ENCODE results near the gene POMGNT2. TPM values are rescaled to one million over a fixed set of nuclear protein-coding genes. Genes with fewer than 3 reads are reported as not detected.

Gene POMGNT2
- total RNA-seq, 3 donors from 2014 or later, result 14.6 to 19.0 (median 18.4) TPM

- Histone ChIP-seq H3K9me3 (no peaks in the 10 kb centered on the region), H3K36me3 (no peaks in the 10 kb centered on the region), H3K27me3 (no peaks in the 10 kb centered on the region), H3K4me1 (no peaks in the 10 kb centered on the region), H3K27ac (no peak overlapping the region), H3K4me3 (no peak overlapping the region)
- intact Hi-C loops (cut with DNase I; ENCODE audit: low total_unique reads), result no loop called here
- no peak for TF ChIP-seq POLR2AphosphoS5 (IDR thresholded peaks at IDR 0.05)
- no peak for TF ChIP-seq CTCF (IDR thresholded peaks at IDR 0.05)
- no peak for TF ChIP-seq POLR2A (IDR thresholded peaks at IDR 0.05)
- no peak for DNase-seq (ENCODE audit: low spot score in 2 of 2)
Observed at GRCh38 chr3:43146599-43146998, 40.7 kb upstream of the POMGNT2 start.

- TF ChIP-seq POLR2A (IDR thresholded peaks at IDR 0.05) (no peak), POLR2AphosphoS5 (IDR thresholded peaks at IDR 0.05) (no peak), CTCF (IDR thresholded peaks at IDR 0.05) (no peak)
- H3K36me3 ChIP-seq, result no peaks in the 10 kb centered on the region
- intact Hi-C loops (cut with DNase I; ENCODE audit: low total_unique reads), result no loop called here
Observed at GRCh38 chr3:43144761-43145490, 39.0 kb upstream of the POMGNT2 start.

GRCh38 chr3:43142472-43142871, 36.6 kb upstream of the POMGNT2 start:
- no peak overlapping the region for H3K27ac ChIP-seq
- H3K36me3 ChIP-seq, result no peaks in the 10 kb centered on the region
- H3K4me1 ChIP-seq, result no peaks in the 10 kb centered on the region
- H3K27me3 ChIP-seq, result no peaks in the 10 kb centered on the region
- no peak overlapping the region for H3K4me3 ChIP-seq
- intact Hi-C loops (cut with DNase I; ENCODE audit: low total_unique reads), result no loop called here
- no peaks in the 10 kb centered on the region for H3K9me3 ChIP-seq
- TF ChIP-seq POLR2A (IDR thresholded peaks at IDR 0.05) (no peak), CTCF (IDR thresholded peaks at IDR 0.05) (no peak), POLR2AphosphoS5 (IDR thresholded peaks at IDR 0.05) (no peak)
- no peak for DNase-seq (ENCODE audit: low spot score in 2 of 2)

More at GRCh38 chr3:43144761-43145490, 39.0 kb upstream of the POMGNT2 start:
- H3K4me3 ChIP-seq, result no peak overlapping the region
- H3K27me3 ChIP-seq, result no peaks in the 10 kb centered on the region
- no peak overlapping the region for H3K27ac ChIP-seq
- no peaks in the 10 kb centered on the region for H3K4me1 ChIP-seq
- no peaks in the 10 kb centered on the region for H3K9me3 ChIP-seq
- no peak for DNase-seq (ENCODE audit: low spot score in 2 of 2)

- Histone ChIP-seq H3K36me3 (no peaks in the 10 kb centered on the region), H3K4me1 (no peaks in the 10 kb centered on the region), H3K4me3 (no peak overlapping the region), H3K27ac (no peak overlapping the region), H3K9me3 (peaks cover 0 to 10% of the 10 kb centered on the region in 2 donors), H3K27me3 (no peaks in the 10 kb centered on the region)
- no peak for DNase-seq (ENCODE audit: low spot score in 2 of 2)
- TF ChIP-seq POLR2AphosphoS5 (IDR thresholded peaks at IDR 0.05) (no peak), POLR2A (IDR thresholded peaks at IDR 0.05) (no peak), CTCF (IDR thresholded peaks at IDR 0.05) (no peak)
- intact Hi-C loops (cut with DNase I; ENCODE audit: low total_unique reads), result no loop called here
Observed at GRCh38 chr3:43138488-43139231, 32.8 kb upstream of the POMGNT2 start.
